Mesendoderm (in vitro differentiated cells): ENCODE results near the gene IMPG2.

Source experiments
- DNase-seq: peaks from one replicate; pipeline ENCODE4 v3.0.0; 2013
- H2AK5ac ChIP-seq: 2 replicates; pipeline ENCODE4 v1.6.1; 2013; ENCODE audit warnings: low read length, inconsistent platforms
- H2BK120ac ChIP-seq: 2 replicates; pipeline ENCODE4 v1.6.1; 2013; ENCODE audit warnings: low read depth, mild to moderate bottlenecking, low read length, moderate library complexity, mixed read lengths
- H2BK15ac ChIP-seq: replicated peaks from 2 replicates; pipeline ENCODE4 v1.6.1; 2013; ENCODE audit warnings: low read depth, mild to moderate bottlenecking, moderate library complexity
- H2BK5ac ChIP-seq: 2 replicates; pipeline ENCODE4 v1.6.1; 2013; ENCODE audit warnings: low read length, inconsistent platforms
- H3K18ac ChIP-seq: 2 replicates; pipeline ENCODE4 v1.6.1; 2013; ENCODE audit warnings: mild to moderate bottlenecking, low read length, mixed read lengths
- H3K23ac ChIP-seq: one replicate; pipeline ENCODE4 v1.6.1; 2013; ENCODE audit warnings: low read length
- H3K27ac ChIP-seq: 2 replicates; pipeline ENCODE4 v1.5.1; 2013; ENCODE audit warnings: low read depth, mild to moderate bottlenecking, inconsistent platforms, low read length, moderate library complexity
- H3K27me3 ChIP-seq: 2 replicates; pipeline ENCODE4 v1.6.1; 2013; ENCODE audit warnings: low read length, control low read depth, mild to moderate bottlenecking, inconsistent platforms; ENCODE audit not compliant: insufficient read depth, poor library complexity
- H3K36me3 ChIP-seq: 2 replicates; pipeline ENCODE4 v1.6.1; 2013; ENCODE audit warnings: low read length, inconsistent platforms; ENCODE audit not compliant: control insufficient read depth, insufficient read depth
- H3K4ac ChIP-seq: one replicate; pipeline ENCODE4 v1.6.1; 2013; ENCODE audit warnings: low read depth, mild to moderate bottlenecking, low read length, moderate library complexity
- H3K4me1 ChIP-seq: 2 replicates; pipeline ENCODE4 v1.6.1; 2013; ENCODE audit warnings: low read depth, low read length, inconsistent platforms; ENCODE audit not compliant: control insufficient read depth
- H3K4me2 ChIP-seq: 2 replicates; pipeline ENCODE4 v1.6.1; 2013; ENCODE audit warnings: low read length
- H3K4me3 ChIP-seq: 2 replicates; pipeline ENCODE4 v1.5.1; 2013; ENCODE audit warnings: mild to moderate bottlenecking, low read length
- H3K56ac ChIP-seq: one replicate; pipeline ENCODE4 v1.6.1; 2013; ENCODE audit warnings: low read length
- H3K79me1 ChIP-seq: 2 replicates; pipeline ENCODE4 v1.6.1; 2013; ENCODE audit warnings: low read length, inconsistent platforms
- H3K79me2 ChIP-seq: 2 replicates; pipeline ENCODE4 v1.6.1; 2013; ENCODE audit warnings: mild to moderate bottlenecking, low read length; ENCODE audit not compliant: control insufficient read depth, insufficient read depth
- H3K9ac ChIP-seq: 2 replicates; pipeline ENCODE4 v1.6.1; 2013; ENCODE audit warnings: low read length, inconsistent platforms
- H4K5ac ChIP-seq: one replicate; pipeline ENCODE4 v1.6.1; 2013; ENCODE audit warnings: low read length
- H4K8ac ChIP-seq: one replicate; pipeline ENCODE4 v1.6.1; 2013; ENCODE audit warnings: low read depth, mild to moderate bottlenecking, control low read depth, low read length, moderate library complexity
- WGBS: extraction: QIAGEN DNeasy Blood & Tissue Kit; methylation state at CpG from one replicate; pipeline ENCODE4 v1.1.7; 2013; ENCODE audit warnings: low lambda C conversion rate, missing lambda C conversion rate; ENCODE audit not compliant: insufficient coverage; ENCODE audit errors: extremely low coverage; 5-methylcytosine and 5-hydroxymethylcytosine counted together

Gene IMPG2

DNA sequence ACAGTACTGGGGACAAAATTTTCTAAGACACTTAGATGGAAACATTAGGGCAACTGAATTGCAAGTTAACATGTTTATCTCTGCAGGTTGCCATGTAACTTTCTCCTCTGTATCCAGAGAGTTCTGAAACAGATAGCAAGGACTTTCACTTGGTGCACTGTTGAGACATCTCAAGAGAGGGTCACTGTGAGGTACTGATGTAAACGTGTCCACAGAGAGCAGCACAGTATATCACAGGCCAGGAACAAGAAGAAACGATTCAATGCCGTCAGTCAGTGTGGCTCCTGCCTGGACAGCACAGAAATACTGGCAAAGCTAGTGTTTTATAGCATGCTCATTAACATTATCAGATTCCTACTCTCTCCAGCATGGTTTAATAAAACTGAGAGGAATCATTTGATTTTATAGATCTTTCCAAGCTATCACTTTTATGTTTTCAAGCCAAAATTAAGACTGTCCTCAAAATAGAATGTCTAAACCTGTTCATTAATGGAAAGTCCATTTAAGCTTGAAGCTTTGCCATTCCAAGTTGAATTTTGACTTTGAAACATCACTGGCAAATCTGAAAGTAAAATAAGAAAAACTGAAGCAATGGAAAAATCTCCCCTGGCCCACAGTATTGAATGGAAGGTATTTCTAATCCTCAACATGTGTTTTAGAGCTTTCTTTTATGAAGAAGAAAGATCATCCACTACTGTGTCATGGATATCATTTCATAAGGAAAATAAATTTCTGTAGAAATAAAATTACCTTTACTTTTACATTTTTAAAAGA is 102.7 kb downstream of the IMPG2 start:
- Histone ChIP-seq H4K5ac (no peak overlapping the region), H3K36me3 (no peaks in the 10 kb centered on the region), H3K4me2 (no peak overlapping the region), H2BK120ac (no peak overlapping the region), H2AK5ac (no peak overlapping the region), H3K9ac (no peak overlapping the region), H3K4me1 (no peaks in the 10 kb centered on the region), H3K56ac (no peak overlapping the region), H3K18ac (no peak overlapping the region), H3K79me2 (no peaks in the 10 kb centered on the region), H4K8ac (no peak overlapping the region), H3K27me3 (no peaks in the 10 kb centered on the region), H2BK5ac (no peak overlapping the region), H3K23ac (no peak overlapping the region), H3K27ac (no peak overlapping the region), H3K4ac (no peak overlapping the region), H2BK15ac (no peak overlapping the region), H3K79me1 (no peaks in the 10 kb centered on the region), H3K4me3 (no peak overlapping the region)
- DNase-seq: no peak
- no CpG with 5 or more reads among the region's 3 CpGs for WGBS

GRCh38 chr3:101216710-101217465 is 103.5 kb downstream of the IMPG2 start:
- Histone ChIP-seq H3K79me2 (no peaks in the 10 kb centered on the region), H2BK5ac (no peak overlapping the region), H3K36me3 (no peaks in the 10 kb centered on the region), H3K56ac (no peak overlapping the region), H3K4ac (no peak overlapping the region), H3K4me1 (no peaks in the 10 kb centered on the region), H3K4me3 (no peak overlapping the region), H3K4me2 (no peak overlapping the region), H3K79me1 (no peaks in the 10 kb centered on the region), H2BK120ac (no peak overlapping the region), H2BK15ac (no peak overlapping the region), H3K27me3 (no peaks in the 10 kb centered on the region), H4K8ac (no peak overlapping the region), H3K18ac (no peak overlapping the region), H3K9ac (no peak overlapping the region), H2AK5ac (no peak overlapping the region), H4K5ac (no peak overlapping the region), H3K27ac (no peak overlapping the region), H3K23ac (no peak overlapping the region)
- no CpG with 5 or more reads among the region's 3 CpGs for WGBS
- DNase-seq: no peak

DNA sequence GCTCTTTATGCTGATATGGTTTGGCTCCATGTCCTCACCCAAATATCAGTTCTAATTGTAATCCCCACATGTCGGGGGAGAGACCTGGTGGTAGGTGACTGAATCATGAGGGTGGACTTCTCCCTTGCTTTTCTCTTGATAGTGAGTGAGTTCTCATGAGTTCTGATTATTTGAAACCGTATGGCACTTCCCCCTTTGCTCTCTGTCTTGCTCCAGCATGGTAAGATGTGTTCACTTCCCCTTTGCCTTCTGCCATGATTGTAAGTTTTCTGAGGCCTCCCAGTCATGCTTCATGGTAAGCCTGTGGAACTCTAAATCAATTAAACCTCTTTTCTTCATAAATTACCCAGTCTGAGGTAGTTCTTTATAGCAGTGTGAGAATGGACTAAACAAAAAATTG is 107.6 kb downstream of the IMPG2 start:
- Histone ChIP-seq H2BK15ac (no peak overlapping the region), H2BK120ac (no peak overlapping the region), H3K9ac (no peak overlapping the region), H2AK5ac (no peak overlapping the region), H3K56ac (no peak overlapping the region), H3K4me1 (no peaks in the 10 kb centered on the region), H3K4me3 (no peak overlapping the region), H3K79me1 (no peaks in the 10 kb centered on the region), H3K36me3 (no peaks in the 10 kb centered on the region), H3K27ac (no peak overlapping the region), H3K4ac (no peak overlapping the region), H2BK5ac (no peak overlapping the region), H3K79me2 (no peaks in the 10 kb centered on the region), H3K4me2 (no peak overlapping the region), H3K27me3 (no peaks in the 10 kb centered on the region), H4K5ac (no peak overlapping the region), H4K8ac (no peak overlapping the region), H3K18ac (no peak overlapping the region), H3K23ac (no peak overlapping the region)
- WGBS: no CpG with 5 or more reads among the region's 2 CpGs
- no peak for DNase-seq

DNA sequence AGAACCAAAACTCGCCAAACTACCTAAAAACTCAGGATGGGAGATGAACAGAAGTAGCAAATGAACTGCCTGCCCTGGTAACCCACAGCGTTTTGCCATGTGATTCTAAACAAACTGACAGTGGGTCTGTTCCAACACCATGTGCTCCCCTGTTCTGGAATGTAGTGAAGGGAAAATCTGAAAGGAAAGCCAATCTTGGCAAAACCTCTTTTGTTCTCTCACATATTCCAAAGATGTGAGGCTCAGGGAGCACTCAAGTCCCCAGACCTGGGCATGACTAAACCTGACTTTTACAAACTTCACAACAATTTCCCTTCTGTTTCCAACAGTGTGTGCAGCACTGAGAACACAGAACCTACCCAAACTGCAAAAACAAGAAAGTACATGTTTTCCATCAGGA is 116.1 kb downstream of the IMPG2 start:
- no peaks in the 10 kb centered on the region for H3K4me1 ChIP-seq
- H3K56ac ChIP-seq: no peak overlapping the region
- H3K79me1 ChIP-seq: no peaks in the 10 kb centered on the region
- WGBS: no CpG with 5 or more reads among the region's 2 CpGs
- H3K4me2 ChIP-seq: no peak overlapping the region
- H3K9ac ChIP-seq: no peak overlapping the region
- no peak overlapping the region for H3K18ac ChIP-seq
- no peak overlapping the region for H3K4me3 ChIP-seq
- H3K4ac ChIP-seq: no peak overlapping the region
- H3K27ac ChIP-seq: no peak overlapping the region
- H3K27me3 ChIP-seq: no peaks in the 10 kb centered on the region
- no peak overlapping the region for H4K5ac ChIP-seq
- H2BK120ac ChIP-seq: no peak overlapping the region
- H3K79me2 ChIP-seq: no peaks in the 10 kb centered on the region
- H2BK5ac ChIP-seq: no peak overlapping the region
- DNase-seq: no peak
- H3K23ac ChIP-seq: no peak overlapping the region
- H3K36me3 ChIP-seq: no peaks in the 10 kb centered on the region
- no peak overlapping the region for H2AK5ac ChIP-seq
- H2BK15ac ChIP-seq: no peak overlapping the region
- H4K8ac ChIP-seq: no peak overlapping the region

DNA sequence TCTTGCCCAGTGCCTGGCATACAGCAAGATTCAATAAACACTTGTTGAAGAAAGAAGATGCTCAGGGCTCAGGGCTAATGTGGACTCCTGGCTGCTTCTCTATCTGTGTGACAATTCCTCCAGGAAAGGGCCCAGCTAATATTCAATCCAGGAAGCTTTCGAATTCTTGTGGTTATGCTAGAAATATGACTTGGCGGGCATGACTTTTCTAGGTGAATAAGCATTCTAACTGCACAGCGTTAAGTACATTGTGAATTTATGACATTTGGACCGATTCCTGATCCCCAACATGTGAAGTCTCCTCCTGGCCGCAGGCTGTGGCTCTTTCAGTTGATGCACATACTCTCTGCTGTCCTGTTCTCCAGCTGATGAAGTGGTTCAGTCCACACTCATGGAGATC is 117.0 kb downstream of the IMPG2 start:
- H3K4me2 ChIP-seq: no peak overlapping the region
- H3K23ac ChIP-seq: no peak overlapping the region
- no peak overlapping the region for H3K9ac ChIP-seq
- no peak overlapping the region for H2BK120ac ChIP-seq
- DNase-seq: no peak
- no CpG with 5 or more reads among the region's 5 CpGs for WGBS
- H3K4ac ChIP-seq: no peak overlapping the region
- H3K27me3 ChIP-seq: no peaks in the 10 kb centered on the region
- no peak overlapping the region for H4K8ac ChIP-seq
- H3K27ac ChIP-seq: no peak overlapping the region
- no peak overlapping the region for H3K4me3 ChIP-seq
- no peaks in the 10 kb centered on the region for H3K79me2 ChIP-seq
- H2BK5ac ChIP-seq: no peak overlapping the region
- no peaks in the 10 kb centered on the region for H3K79me1 ChIP-seq
- H3K36me3 ChIP-seq: no peaks in the 10 kb centered on the region
- H2AK5ac ChIP-seq: no peak overlapping the region
- no peak overlapping the region for H3K18ac ChIP-seq
- no peak overlapping the region for H3K56ac ChIP-seq
- no peak overlapping the region for H4K5ac ChIP-seq
- no peak overlapping the region for H2BK15ac ChIP-seq
- H3K4me1 ChIP-seq: no peaks in the 10 kb centered on the region
